ENCODE data around the gene PLXDC2. TPM values are rescaled to one million over a fixed set of nuclear protein-coding genes. Genes with fewer than 3 reads are reported as not detected.

Gene PLXDC2
- total RNA-seq, 1 experiment from 2014 or later, result not detected

GRCh38 chr10:19970717-19971116 is 154.5 kb downstream of the PLXDC2 start:
- CTCF ChIA-PET, result interaction anchor here (0.5 kb wide), 1 partner anchor 399 kb away, joined by 6 read pairs; no protein-coding TSS in a partner anchor
- H3K27ac Mint-ChIP-seq (ENCODE audit: unreplicated experiment), result no peak overlapping the region
- intact Hi-C loops (cut with micrococcal nuclease; ENCODE audit: unreplicated experiment), result loop anchor here (10.0 kb wide), 1 partner anchor 794 kb away; no protein-coding TSS in a partner anchor

DNA sequence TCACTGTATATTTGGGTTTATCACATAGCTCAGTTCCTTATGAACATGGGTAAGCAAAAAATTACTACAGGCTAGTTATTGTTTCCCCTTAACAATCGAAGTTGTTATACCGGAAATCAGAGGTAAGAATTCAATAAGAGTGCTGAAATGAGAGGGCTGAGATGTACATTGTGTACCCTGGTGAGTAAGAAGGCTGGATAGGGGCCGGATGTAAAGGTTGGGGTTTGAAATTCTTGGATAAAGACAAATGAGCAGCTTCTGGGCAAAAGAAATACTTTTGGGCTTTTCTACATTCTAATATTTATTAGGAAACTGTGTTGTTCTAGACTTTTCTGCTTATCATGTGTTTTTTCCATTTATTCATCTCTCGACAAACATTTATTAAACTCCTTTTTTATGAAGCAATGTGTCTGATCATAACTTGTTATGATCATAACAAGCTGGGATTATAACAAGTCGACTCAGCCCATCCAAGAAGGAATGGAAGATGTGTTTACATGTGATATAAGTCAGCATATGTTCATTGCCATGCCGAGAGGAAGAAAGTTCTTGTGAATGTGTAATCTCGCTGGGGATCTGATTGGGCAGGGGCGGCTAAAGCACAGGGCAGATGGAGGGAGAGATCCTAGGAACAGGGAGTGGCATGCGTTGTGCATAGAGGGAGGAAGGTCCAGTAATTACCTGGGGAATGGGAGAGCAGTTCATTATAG is 155.3 kb downstream of the PLXDC2 start:
- Mint-ChIP-seq H3K9me3 (ENCODE audit: low read depth, unreplicated experiment) (peaks cover 8% of the 10 kb centered on the region), H3K4me3 (ENCODE audit: low read depth, unreplicated experiment) (no peak overlapping the region), H3K27ac (ENCODE audit: unreplicated experiment) (no peak overlapping the region), H3K36me3 (ENCODE audit: insufficient read depth, unreplicated experiment) (no peaks in the 10 kb centered on the region), H3K27me3 (ENCODE audit: unreplicated experiment) (no peaks in the 10 kb centered on the region), H3K4me1 (ENCODE audit: low read depth, unreplicated experiment) (no peaks in the 10 kb centered on the region)
- CTCF ChIA-PET, result no interaction called here
- intact Hi-C loops (cut with micrococcal nuclease; ENCODE audit: unreplicated experiment), result loop anchor here (10.0 kb wide), 1 partner anchor 793 kb away; no protein-coding TSS in a partner anchor
- TF ChIP-seq CTCF (IDR thresholded peaks at IDR 0.05; ENCODE audit: unreplicated experiment), result no peak
- BruUV-seq (replicated peaks), result no TSS peak
- DNase-seq, result no peak

More at GRCh38 chr10:19970717-19971116, 154.5 kb downstream of the PLXDC2 start:
- H3K36me3 Mint-ChIP-seq (ENCODE audit: insufficient read depth, unreplicated experiment), result no peaks in the 10 kb centered on the region
- TF ChIP-seq CTCF (IDR thresholded peaks at IDR 0.05; ENCODE audit: unreplicated experiment), result no peak
- no peak overlapping the region for H3K4me3 Mint-ChIP-seq (ENCODE audit: low read depth, unreplicated experiment)
- no TSS peak for BruUV-seq (replicated peaks)
- H3K4me1 Mint-ChIP-seq (ENCODE audit: low read depth, unreplicated experiment), result no peaks in the 10 kb centered on the region
- DNase-seq, result no peak
- peaks cover 7% of the 10 kb centered on the region for H3K9me3 Mint-ChIP-seq (ENCODE audit: low read depth, unreplicated experiment)
- no peaks in the 10 kb centered on the region for H3K27me3 Mint-ChIP-seq (ENCODE audit: unreplicated experiment)

DNA sequence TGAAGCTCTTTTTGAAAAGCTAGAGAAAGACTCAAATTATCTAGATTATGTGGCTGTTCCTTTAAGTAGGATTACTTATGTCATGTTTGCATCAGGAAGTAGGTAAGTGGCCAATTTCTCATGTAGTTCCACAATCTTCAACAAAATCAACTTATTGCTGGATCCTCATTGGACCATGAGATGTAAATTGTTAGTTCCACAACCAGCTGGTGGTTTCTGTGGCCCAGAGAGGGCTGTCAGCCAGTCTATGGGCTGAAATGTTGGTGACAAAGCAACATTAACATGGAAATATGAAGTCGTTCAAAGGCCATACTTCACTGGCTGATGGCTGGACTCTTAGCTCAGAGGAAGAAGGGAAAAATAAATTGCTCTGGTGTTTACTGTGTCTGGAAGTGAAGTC is 157.9 kb downstream of the PLXDC2 start:
- no peak for TF ChIP-seq CTCF (IDR thresholded peaks at IDR 0.05; ENCODE audit: unreplicated experiment)
- DNase-seq, result no peak
- H3K9me3 Mint-ChIP-seq (ENCODE audit: low read depth, unreplicated experiment), result peaks cover 9% of the 10 kb centered on the region
- CTCF ChIA-PET, result no interaction called here
- no peaks in the 10 kb centered on the region for H3K4me1 Mint-ChIP-seq (ENCODE audit: low read depth, unreplicated experiment)
- intact Hi-C loops (cut with micrococcal nuclease; ENCODE audit: unreplicated experiment), result loop anchor here (10.0 kb wide), 1 partner anchor 791 kb away; no protein-coding TSS in a partner anchor
- no peaks in the 10 kb centered on the region for H3K36me3 Mint-ChIP-seq (ENCODE audit: insufficient read depth, unreplicated experiment)
- no peaks in the 10 kb centered on the region for H3K27me3 Mint-ChIP-seq (ENCODE audit: unreplicated experiment)
- H3K27ac Mint-ChIP-seq (ENCODE audit: unreplicated experiment), result no peak overlapping the region
- BruUV-seq (replicated peaks), result no TSS peak
- no peak overlapping the region for H3K4me3 Mint-ChIP-seq (ENCODE audit: low read depth, unreplicated experiment)

DNA sequence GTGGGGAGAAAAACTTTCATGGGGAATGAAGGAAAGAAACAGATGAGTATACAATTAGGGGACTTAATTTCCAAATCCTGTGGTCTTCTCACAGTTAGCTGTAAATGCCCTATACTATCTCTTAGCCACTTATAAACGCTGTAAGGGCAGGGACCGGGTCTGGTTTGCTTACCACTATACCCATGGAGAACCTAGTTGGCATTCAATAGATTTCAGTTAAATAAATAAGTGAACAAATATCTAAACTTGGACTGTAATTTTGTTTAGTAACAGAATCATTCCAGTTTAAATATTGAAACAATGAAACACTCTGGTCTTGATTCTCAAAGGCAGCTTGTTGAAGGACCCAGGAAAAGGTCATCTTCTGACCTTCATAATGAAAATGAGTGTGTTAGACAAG is 158.3 kb downstream of the PLXDC2 start:
- Mint-ChIP-seq H3K36me3 (ENCODE audit: insufficient read depth, unreplicated experiment) (no peaks in the 10 kb centered on the region), H3K27me3 (ENCODE audit: unreplicated experiment) (no peaks in the 10 kb centered on the region), H3K9me3 (ENCODE audit: low read depth, unreplicated experiment) (peaks cover 9% of the 10 kb centered on the region), H3K27ac (ENCODE audit: unreplicated experiment) (no peak overlapping the region), H3K4me1 (ENCODE audit: low read depth, unreplicated experiment) (no peaks in the 10 kb centered on the region), H3K4me3 (ENCODE audit: low read depth, unreplicated experiment) (no peak overlapping the region)
- no peak for DNase-seq
- no TSS peak for BruUV-seq (replicated peaks)
- intact Hi-C loops (cut with micrococcal nuclease; ENCODE audit: unreplicated experiment), result loop anchor here (10.0 kb wide), 1 partner anchor 790 kb away; no protein-coding TSS in a partner anchor
- CTCF ChIA-PET, result no interaction called here
- no peak for TF ChIP-seq CTCF (IDR thresholded peaks at IDR 0.05; ENCODE audit: unreplicated experiment)

Data from Calu3 (cell line).